ENCODE measurements around the gene COLQ.
"Not testable (repeated sequence)": the region's sequence is repeated elsewhere in the genome, so short reads cannot be mapped to it uniquely, and the experiment has no call there.

The COLQ gene

DNA sequence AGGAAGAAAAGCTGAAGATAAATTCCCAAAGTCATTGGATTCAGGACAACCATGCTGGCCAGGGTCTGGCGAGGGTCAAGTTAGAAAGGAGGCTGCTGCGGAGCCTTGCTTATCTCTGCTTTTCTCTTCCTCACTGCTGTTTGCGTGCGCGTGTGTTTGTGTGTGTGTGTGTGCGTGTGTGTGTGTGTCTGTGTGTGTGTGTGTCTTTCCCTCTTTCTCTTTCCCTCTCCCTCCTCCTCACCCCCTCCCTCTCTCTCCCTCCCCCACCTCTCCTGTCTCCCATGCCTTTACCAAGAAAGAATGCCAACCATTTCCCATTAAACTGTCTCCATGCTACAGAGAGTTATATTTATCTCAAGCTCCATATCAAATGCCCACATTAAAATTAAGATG is at the start of gene COLQ:
Gene COLQ (minus strand): TSS at position 134 of the 393 bp plus-strand sequence. CDS start 81 bp downstream, at position 53.
- DNase-seq: peak; percentile 17

DNA sequence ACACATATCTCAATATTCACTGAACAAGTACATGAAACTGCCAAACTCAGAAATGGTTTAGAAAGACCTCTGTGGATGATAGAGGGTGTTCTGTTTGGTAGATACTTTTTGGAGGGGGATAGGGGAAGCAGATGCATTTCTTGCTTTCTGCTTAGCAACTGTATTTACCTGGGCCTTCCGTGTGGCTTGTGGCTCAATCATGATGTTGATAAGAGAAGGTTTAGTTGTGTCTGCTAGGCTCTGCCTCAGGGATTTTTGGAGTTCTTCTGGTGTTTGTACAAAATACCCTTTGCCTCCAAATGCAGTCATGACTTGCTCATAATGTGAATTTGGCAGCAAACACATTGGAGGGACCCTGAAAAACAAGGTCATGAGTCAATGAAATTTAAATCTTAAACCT is 41.7 kb upstream of the COLQ start:
- DNase-seq: no peak

DNA sequence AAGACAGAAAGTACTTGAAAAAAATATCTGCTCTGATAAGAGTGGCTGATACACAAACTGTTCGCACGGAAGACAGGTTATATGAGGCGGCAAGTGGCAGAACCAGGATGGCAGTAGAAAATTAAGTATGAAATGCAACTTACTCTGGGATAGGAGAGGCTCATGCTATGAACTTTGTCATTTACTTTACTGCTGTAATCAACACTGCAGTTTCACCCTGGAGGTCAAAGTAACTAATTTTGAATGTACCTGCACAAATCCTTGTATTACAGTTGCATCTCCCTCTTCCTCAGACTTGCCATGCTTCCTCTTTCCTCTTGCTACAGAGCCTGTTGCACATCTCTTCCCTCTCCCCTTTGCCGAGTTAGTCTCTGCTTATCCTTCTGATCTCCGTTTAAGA is 41.1 kb upstream of the COLQ start:
- DNase-seq: no peak

DNA sequence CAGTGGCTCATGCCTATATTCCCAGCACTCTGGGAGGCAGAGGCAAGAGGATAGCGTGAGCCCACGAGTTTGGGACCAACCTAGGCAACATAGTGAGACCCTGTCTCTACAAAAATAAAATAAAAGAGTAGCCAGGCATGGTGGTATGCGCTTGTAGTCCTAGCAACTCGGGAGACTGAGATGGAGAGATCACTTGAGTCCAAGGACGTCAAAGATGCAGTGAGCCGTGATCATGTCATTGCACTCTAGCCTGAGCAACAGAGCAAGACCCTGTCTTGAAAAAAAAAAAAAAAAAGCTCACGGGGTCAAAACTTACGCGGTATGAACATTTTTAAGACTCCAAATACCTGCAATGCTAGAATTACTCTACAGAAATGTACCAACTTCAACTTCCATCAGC is 37.1 kb upstream of the COLQ start:
- DNase-seq: no peak

DNA sequence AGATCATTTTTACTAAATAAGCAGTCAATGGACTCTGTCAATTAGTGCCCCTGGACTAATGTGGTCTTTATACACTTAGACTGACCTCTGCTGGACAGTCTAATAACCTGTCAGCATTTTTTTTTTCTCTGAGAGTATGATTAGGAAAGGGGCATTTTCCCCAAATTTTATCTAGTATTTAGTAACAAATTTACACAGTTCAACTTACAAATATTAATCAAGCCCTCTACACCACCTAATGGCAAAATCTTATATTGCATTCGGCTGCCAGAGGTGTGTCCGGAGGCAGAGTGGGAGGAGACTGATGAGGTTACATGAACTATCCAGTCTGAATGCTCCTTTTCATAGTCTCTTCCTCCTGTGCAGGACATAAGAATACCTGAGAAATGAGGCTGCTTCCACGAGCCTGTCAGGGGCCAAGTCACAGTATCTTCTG is 36.0 kb upstream of the COLQ start:
- DNase-seq: peak; percentile 88

DNA sequence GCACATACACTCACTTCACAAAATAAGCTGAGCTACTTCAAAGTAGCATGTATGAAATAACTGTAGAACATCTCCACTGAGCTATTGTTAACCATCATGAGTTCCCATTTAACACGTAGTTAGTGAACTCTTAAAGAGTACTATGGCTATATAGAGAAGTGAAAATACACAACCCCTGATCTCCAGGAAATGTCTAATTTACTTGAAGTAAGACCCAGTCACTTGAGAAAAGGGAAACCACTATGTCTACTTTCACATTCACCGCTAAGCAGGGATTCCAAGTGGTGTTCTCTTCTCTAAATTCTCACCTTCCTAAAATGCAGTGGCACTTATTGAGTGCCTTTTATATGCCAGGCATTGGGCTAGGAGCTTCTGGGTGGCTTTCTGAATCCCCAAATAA is 35.0 kb upstream of the COLQ start:
- DNase-seq: peak; percentile 44

DNA sequence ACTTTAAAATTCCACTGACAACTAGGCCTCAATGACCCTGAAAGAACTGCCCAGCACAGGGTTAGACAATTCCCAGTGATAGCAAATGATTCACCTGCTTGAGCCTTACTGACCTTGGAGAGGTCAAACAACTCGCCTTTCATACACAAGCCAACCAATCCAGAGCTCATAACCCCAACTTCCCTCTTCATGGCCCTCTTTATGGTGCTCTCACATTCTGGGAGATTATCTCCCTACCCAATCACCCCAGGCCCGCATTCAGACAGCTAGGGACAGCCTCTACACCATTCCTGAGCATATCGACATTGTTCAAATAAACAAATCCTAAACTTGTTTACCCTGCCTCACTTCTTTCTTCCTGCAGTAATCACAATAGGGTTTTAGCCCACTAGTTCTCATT is 32.2 kb upstream of the COLQ start:
- no peak for DNase-seq

DNA sequence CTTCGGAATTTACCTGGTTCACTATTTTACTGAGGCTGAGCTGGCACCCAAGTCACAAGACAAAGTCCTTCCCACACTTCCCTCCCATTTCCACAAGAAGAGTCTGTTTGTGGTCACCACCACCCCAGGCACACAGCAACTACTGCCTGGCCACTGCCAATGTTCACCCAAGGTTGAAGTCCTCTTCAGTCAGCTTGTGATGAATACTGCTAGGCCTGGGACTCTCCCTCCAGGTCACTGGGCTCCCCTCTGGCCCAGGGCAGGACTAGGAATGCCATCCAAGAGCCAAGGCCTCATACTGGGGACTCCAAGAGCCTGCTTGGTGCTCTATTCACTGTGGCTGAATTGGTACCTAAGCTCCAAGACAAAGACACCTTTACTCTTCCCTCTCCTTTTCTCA is 30.4 kb upstream of the COLQ start:
- DNase-seq: no peak

DNA sequence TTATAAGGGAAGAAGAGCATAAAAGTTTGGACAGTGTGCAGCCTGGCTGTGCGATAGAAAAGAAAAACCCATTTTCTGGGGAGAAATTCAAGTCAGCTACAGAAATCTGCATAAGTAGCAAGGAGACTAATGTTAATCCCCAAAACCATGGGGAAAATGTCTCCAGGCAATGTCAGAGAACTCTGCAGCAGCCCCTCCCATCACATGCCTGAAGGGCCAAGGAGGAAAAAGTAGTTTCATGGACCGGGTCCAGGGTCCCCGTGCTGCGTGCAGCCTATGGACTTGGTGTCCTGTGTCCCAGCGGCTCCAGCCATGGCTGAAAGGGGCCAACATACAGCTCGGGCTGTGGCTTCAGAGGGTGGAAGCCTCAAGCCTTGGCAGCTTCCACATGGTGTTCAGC is 28.3 kb upstream of the COLQ start:
- DNase-seq: no peak

DNA sequence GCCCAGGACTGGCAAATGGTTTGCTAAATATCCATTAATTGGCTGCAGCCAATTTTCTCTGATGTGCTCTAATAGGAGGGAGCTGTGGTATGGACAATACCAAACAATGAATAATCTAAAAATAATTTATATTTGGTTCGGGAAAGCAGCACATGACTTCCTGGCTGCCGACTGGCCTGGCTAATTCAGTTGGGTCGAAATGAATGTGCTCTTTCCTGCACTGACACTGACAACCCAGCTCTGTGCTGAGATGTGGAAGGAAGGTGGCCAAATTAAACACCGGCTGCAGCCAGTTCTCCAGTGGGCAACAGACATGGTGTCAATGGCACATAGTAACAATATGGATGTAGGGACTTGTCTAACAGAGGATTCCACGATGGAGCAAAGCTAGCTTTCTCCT is 21.1 kb upstream of the COLQ start:
- DNase-seq: no peak

DNA sequence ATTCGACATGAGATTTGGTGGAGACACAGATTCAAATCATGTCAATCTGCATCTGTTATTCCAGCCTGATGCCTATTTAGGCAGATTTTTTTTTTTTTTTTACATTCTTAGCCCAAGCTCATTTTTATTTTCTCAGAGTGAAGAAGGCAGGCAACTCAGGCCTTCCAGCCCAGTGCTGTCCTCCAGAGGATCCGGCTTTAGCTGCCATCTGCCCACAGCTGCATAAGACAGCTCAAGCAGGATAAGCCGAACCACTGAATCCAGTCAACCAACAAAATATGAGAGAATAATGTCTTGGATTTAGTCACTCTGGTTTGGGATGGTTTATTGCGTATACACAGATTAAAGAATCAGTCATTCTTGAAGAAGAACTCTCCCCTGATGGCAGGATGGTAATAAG is 19.9 kb upstream of the COLQ start:
- no peak for DNase-seq

DNA sequence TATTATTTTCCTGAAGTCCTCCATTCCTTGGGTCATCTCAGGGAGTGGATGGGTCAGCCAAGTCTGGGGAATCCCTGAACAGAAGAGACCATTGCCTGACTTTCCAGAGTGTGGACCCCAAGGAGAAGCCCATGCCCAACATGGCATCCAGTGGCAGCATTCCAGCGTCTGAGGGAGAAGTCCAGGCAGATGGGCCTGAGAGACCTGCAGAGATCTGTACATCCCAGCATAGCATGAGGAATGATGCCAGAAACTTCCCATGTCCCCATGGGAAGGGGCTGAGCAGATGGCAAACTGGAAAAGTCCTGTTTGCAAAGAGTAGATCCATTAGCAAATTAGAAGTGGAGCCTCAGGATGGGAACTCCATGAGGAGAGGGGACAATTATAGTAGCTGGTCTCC is 17.6 kb upstream of the COLQ start:
- DNase-seq: no peak

DNA sequence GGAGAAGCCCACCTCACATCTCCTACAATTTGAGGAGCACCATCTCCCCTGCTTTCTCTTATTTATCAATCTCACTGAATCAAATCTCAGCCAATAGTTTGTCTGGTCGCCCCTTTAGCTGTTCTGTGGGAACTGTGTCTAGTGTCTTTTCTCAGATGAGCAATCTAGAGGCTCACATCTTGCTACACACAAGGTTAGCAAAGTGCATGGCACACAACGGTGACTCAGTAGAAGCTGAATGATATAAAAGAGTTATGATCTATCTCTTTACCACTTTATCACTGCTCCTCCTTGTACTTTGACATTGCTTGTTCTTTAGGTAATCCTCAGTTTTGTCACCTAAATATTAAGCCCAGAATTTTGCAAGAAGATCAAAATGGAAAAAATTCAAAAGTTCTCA is 16.8 kb upstream of the COLQ start:
- DNase-seq: no peak

DNA sequence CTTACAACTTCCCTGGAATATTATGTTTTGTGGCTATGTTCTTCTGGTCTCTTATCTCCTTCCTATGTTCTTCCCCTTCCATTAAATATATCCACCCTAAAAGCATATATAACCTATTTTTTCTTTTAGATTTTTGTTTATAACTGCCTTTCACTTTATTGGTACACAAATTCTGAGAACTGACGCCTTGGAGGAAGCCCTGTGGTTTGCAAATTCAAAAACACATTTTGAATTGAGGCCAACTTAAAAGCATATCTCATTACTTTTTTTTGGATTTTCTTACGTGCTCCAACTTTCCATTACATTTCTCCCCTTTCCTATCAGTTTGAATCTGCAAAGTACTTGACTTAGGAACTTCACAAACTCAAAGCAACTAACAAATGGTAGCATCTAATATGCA is 15.3 kb upstream of the COLQ start:
- DNase-seq: peak; percentile 30

DNA sequence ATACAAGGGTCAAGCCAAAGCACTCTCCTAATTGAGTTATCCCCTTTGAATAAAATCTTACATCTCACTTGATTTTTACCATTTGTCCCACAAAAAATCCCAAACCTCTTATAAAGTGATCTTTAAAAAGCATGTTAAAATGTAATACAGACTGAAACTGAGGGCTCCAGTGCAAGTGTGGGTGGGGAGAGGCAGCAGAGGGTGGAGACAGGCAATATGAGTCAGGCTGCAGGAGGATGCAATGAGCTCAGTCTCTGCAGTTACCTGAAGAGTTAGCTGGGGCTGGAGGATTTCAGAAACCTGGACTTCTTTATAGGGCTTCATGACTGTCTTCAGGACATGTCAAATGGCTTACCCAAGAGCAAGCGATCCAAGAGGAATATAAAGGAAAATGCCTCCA is 14.2 kb upstream of the COLQ start:
- peak; percentile 28 for DNase-seq

DNA sequence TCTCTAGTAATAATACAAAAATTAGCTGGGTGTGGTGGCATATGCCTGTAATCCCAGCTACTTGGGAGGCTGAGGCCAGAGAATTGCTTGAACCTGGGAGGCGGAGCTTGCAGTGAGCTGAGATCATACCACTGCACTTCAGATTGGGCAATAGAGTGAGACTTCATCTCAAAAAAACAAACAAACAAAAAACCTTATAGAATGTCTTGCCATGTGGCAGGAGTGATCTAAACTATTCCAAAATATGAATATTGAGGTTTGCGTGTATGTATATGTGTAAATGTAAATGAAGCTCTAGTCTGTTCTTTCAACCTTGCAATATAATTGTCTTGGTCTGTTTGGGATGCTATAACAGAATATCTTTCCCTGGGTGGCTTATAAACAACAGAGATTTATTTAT is 11.1 kb upstream of the COLQ start:
- not testable (repeated sequence) for DNase-seq

DNA sequence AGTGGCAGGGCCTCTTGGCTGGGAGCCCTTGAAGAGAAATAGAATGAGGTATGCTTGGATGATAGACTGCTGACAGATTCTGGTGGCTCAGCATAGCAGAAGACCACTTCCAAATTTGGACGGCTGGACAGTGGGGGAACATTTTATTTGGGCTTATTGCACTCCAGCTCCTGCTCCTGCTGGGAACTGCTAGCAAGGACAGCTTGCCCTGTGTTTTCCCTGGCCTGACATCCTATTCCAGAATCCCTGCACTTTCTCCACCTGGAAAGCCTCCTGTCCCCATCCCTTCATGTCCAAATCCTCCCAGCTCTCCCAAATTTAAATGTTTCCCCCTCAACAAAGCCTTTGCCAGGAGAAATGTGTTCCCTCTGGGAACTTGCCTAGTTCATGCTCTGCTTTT is 9.8 kb upstream of the COLQ start:
- no peak for DNase-seq

DNA sequence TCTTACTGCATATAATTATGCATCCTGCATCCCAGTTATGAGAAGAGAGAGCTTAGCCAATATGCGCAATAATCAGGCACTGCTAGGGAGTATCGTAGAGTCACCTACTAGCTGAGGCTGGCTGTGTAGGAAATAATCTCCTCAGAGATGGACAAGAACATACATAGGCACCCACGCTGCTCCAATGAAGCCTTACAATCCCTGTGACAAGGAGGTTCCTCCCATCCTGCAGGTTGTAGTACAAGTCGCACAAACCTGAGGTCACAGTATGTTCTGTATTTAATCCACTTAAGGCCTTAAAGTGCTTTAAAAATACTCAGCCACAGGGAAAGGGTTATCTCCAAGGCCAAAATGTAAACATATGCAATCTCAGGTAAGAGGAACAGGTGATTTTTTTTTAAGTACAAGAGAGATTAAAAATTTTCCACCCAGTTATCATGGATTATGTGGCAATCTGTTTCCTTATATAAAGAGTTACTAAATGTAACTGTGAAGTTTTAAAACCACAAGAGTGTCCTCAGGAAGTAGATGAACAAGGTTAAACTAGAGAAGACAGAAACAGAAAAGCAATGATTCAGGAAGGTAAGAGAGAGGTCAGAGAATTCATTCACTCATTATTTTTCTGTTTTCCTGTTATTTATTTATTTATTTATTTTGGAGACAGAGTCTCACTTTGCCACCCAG is 7.5 kb upstream of the COLQ start:
- DNase-seq: peak; percentile 9

DNA sequence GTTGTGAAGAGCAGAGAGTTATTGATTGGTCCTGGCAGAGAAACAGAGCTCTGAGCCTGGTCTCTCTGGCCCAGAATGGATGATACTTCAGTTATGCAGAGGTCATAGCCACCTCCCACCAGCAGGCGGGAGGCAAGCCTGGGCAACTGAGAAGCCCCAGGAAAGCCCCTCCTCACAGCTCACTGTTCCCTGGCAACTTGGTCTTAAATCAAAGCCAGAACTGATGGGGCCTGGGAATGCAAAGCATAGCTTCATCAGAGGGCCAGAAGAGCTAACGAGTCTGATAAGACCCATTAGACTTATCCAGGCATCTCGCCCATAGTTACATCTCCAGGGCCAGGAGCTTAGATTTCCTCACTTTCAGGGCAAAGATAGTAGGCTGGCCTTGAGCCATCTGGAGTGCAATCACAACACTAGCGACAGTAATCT is 5.5 kb upstream of the COLQ start:
- no peak for DNase-seq

DNA sequence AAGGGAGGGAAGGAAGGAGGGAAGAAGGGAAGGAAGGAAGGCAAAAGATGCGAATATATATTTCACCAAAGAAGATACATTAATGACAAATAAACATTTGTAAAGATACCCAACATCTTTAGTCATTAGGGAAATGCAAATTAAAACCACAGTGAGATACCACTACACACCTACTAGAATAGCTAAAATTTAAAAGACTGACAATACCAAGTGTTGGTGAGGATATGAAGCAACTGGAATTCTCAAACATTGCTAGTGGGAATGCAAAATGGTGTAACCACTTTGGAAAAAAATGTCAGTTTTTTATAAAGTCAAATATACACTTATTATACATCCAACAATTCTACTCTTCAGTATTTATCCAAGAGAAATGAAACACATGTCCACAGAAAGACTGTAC is 4.3 kb upstream of the COLQ start:
- no peak for DNase-seq

DNA sequence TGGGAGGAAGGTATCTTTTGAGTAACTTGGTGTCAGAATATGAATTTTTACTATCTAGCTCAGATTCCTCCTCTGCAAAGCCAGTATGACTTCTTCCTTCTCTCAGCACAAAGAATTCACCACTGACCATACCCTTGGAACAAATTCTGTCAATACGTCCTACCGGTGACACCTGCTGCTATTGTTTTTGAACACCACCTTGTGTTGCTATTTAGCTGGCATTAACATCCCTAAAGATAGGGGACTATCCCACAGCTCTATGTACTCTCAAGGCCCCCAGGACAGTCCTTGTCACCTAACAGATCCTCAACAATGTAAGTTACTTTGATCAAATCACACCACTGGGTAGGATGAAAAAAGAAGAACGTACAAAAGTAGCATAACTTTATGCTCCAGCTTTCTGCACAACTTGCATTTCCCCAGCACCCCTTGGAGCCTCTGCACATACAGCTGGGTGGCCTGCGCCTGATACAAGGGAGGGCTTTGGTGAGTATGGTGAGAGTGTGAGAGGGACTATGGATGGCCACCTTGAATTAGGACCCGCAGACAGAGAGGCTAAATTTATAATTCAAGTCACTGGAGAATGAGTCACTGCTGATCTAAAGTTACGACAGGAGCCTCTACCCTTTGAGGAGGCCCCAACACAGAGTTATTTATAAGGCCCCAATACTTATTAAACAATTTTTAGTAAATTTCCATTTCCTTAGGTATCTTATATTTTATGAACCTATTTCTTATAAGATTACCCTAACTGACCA is 2.3 kb upstream of the COLQ start:
- no peak for DNase-seq

DNA sequence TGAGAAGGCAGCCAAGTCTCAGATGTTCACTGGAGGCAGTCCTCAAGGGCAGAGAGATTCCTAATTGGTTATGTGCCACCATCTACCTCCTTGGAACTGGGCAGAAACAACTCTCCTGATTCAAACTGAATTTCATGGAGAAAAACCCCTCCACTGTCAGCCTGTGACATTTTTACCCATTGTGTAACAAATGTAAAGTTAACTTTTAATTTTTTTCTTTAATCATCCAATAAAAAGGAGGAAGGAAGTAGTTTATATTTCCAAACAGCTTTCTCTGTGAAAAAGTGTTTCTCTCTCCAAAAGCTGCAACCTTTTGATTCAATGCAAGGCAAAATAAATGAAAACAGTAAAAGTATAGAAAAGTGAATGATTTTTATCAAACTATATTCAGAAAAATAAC is 510 bp upstream of the COLQ start:
- no peak for DNase-seq

DNA sequence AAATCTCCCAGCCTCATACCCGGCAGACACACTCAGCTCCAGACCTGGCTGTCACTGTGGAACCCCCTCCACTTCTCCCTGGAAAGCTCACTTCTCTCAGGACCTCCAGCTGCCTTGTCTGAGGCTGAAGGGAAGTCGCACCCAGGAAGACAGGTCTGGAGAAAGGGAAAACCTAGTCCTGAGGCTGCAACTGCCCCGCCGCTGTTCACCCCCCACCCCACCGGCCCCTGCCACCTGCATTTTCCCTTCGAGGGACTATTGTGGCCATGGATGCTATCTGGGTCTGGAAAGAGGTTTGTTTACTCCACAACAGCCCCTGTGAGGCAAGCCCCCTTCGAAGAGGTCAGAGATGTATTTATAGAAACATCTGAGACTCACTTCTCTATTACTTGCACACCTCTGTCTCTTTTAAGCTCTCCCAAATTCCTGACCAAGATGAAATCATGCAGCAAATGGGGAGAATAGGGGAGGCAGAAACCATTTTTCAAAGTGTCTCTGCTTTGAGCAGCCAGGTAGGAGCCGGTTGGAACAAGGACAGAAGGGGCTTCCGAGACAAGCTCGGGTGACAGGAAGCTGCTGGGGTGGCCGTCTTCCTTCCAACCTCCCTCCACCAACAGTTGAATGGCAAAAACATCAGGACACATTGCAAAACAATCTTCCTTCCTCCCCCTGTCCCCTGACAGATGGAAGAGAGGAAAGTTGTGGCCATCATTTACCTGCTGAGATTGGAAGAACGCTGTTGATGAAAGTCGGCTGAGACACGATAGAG is 518 bp downstream of the COLQ start:
- DNase-seq: no peak

DNA sequence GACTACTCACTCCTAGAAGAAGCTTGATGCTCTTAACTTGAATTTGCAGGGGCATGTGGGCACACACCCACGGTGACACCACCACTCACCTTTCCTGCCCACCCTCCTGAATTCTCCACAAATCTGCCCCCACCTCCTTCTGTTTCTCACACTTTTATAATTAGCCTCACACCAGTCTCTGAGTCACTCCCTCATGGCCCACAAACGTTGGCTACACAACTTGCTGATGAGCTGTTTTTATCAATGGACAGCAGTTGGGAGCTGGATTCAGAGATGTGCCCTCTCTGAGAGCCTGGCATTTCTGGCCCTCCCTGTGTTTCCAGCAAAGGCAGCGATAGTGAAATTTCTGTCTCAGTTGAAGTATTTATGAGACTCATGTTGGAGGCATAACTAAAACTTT is 1.3 kb downstream of the COLQ start:
- peak; percentile 28 for DNase-seq
